Hematopoietic multipotent progenitor cell (in vitro differentiated cells): Measurements from ENCODE around the gene RUSF1. TPM values are rescaled to one million over a fixed set of nuclear protein-coding genes. Genes with fewer than 3 reads are reported as not detected.
A peak's percentile ranks its signal among the peaks of the same experiment; 100 is the strongest.
"Not testable (repeated sequence)": the region's sequence is repeated elsewhere in the genome, so short reads cannot be mapped to it uniquely, and the experiment has no call there.

ENCODE experiments used
- DNase-seq, 3 donors: peaks; one replicate each; pipeline ENCODE4 v3.0.0-alpha.2; 2011 to 2015; ENCODE audit warnings: low read depth in 2 of 3, low spot score in 2 of 3
- total RNA-seq: library from RNA; depleted of rRNA; stranded (reverse); fragments of >200 nt; gene quantifications from one replicate; pipeline ENCODE4 v1.2.3, GENCODE V29; 2012

RUSF1 gene
- total RNA-seq, 1 donor = 83.2 TPM

- DNase-seq = no peak
Measured at GRCh38 chr16:31488468-31489297, 19.5 kb downstream of the RUSF1 start.

- peak; percentile 54 to 75 (median 66) for DNase-seq
Measured at GRCh38 chr16:31487720-31488467, 20.3 kb downstream of the RUSF1 start.

GRCh38 chr16:31487071-31487719 lies 21.0 kb downstream of the RUSF1 start:
- no peak for DNase-seq

- DNase-seq = no peak
Measured at GRCh38 chr16:31486045-31486444, 22.1 kb downstream of the RUSF1 start.

- no peak for DNase-seq
Measured at GRCh38 chr16:31485571-31485970, 22.6 kb downstream of the RUSF1 start.

GRCh38 chr16:31484491-31485171 lies 23.6 kb downstream of the RUSF1 start:
- DNase-seq = no peak

- not testable (repeated sequence) for DNase-seq
Measured at GRCh38 chr16:31484048-31484447, 24.1 kb downstream of the RUSF1 start.

GRCh38 chr16:31483081-31483480 lies 25.1 kb downstream of the RUSF1 start, which contains the start of gene SLC5A2:
Gene SLC5A2, plus strand, starts transcription at chr16:31483123. Its CDS starts 14 bp downstream, at chr16:31483137.
- no peak for DNase-seq

- DNase-seq = no peak
Measured at GRCh38 chr16:31480851-31481536, 27.2 kb downstream of the RUSF1 start.

GRCh38 chr16:31479751-31480150 lies 28.4 kb downstream of the RUSF1 start:
- DNase-seq = no peak

- no peak for DNase-seq
Measured at GRCh38 chr16:31478956-31479355, 29.2 kb downstream of the RUSF1 start.

GRCh38 chr16:31477220-31478216 lies 30.7 kb downstream of the RUSF1 start:
- peak in 2 of 3 donors; percentile 58 to 61 for DNase-seq

- DNase-seq = peak; percentile 59 to 82 (median 80)
Measured at GRCh38 chr16:31476303-31477219, 31.6 kb downstream of the RUSF1 start.

- no peak for DNase-seq
Measured at GRCh38 chr16:31475946-31476302, 32.3 kb downstream of the RUSF1 start.

GRCh38 chr16:31474773-31475738 lies 33.1 kb downstream of the RUSF1 start:
- DNase-seq = no peak

- no peak for DNase-seq
Measured at GRCh38 chr16:31474173-31474714, 33.9 kb downstream of the RUSF1 start.
